Neutrophil (primary cell): ENCODE data around the gene LRRK2.

Experiments
- H3K27ac ChIP-seq: fragments of 200-600 bp; sonication (generic); 2 replicates; pipeline ENCODE4 v1.5.1; 2016; ENCODE audit warnings: mild to moderate bottlenecking, moderate library complexity
- H3K27me3 ChIP-seq: fragments of 200-600 bp; sonication (generic); 2 replicates; pipeline ENCODE4 v1.6.0; 2016; ENCODE audit warnings: mild to moderate bottlenecking
- H3K36me3 ChIP-seq: fragments of 200-600 bp; sonication (generic); 2 replicates; pipeline ENCODE4 v1.5.1; 2017
- H3K4me1 ChIP-seq, 2 experiments: fragments of 200-600 bp in 1 of 2; sonication (generic) in 1 of 2; 1 replicate in 1 of 2; 2 replicates in 1 of 2; pipeline versions ENCODE4 v1.5.1 to v1.6.1; 2013 to 2016; ENCODE audit warnings: low read depth in 1 of 2, low read length in 1 of 2, mild to moderate bottlenecking in 1 of 2, moderate library complexity in 1 of 2; ENCODE audit not compliant: control insufficient read depth in 1 of 2, insufficient read depth in 1 of 2
- H3K4me3 ChIP-seq, 2 experiments: fragments of 200-600 bp in 1 of 2; sonication (generic) in 1 of 2; 1 replicate in 1 of 2; 2 replicates in 1 of 2; pipeline ENCODE4 v1.5.1; 2013 to 2016; ENCODE audit warnings: low read depth in 1 of 2, low read length in 1 of 2, mild to moderate bottlenecking in 1 of 2, moderate library complexity in 1 of 2
- H3K9me3 ChIP-seq: fragments of 200-600 bp; sonication (generic); 2 replicates; pipeline ENCODE4 v1.5.1; 2016
- TF ChIP-seq, protein P1 (sequence below): fragments of 200-600 bp; sonication (generic); IDR thresholded peaks from 2 replicates; pipeline ENCODE4 v1.5.1; 2016; ENCODE audit warnings: antibody characterized with exemption

The LRRK2 gene

DNA sequence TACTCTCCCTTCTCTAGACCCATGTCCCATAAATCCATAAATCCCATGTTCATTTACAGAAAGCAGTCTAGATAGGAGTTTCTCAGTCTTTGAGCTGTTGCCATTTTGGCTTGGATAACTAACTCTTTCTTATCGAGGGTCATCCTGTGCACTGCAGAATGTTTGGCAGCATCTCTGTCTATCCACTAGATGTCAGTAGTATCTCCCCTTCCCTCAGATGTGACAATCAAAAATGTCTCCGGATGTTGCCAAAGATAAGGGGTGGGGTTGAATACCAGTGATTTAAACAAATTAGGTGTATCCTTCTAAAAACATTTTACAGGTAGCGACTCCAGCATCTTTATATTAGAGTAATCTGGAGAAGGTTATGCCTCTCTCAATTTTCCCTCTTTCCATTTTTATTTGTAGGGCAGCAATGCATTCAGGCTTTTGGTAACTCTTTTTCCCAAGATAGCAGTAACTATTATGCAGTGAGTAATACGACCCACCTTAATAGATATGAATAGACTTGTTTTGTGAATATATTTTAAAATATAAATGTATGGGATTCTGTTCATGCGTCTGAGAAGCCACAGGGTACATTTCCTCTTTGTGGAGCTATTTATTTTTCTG is 100.7 kb downstream of the LRRK2 start:
- no peak overlapping the region for H3K4me3 ChIP-seq
- peaks cover 100% of the 10 kb centered on the region for H3K36me3 ChIP-seq
- no peaks in the 10 kb centered on the region for H3K9me3 ChIP-seq
- no peak overlapping the region for H3K27ac ChIP-seq
- no peaks in the 10 kb centered on the region for H3K27me3 ChIP-seq
- TF ChIP-seq, protein P1, sequence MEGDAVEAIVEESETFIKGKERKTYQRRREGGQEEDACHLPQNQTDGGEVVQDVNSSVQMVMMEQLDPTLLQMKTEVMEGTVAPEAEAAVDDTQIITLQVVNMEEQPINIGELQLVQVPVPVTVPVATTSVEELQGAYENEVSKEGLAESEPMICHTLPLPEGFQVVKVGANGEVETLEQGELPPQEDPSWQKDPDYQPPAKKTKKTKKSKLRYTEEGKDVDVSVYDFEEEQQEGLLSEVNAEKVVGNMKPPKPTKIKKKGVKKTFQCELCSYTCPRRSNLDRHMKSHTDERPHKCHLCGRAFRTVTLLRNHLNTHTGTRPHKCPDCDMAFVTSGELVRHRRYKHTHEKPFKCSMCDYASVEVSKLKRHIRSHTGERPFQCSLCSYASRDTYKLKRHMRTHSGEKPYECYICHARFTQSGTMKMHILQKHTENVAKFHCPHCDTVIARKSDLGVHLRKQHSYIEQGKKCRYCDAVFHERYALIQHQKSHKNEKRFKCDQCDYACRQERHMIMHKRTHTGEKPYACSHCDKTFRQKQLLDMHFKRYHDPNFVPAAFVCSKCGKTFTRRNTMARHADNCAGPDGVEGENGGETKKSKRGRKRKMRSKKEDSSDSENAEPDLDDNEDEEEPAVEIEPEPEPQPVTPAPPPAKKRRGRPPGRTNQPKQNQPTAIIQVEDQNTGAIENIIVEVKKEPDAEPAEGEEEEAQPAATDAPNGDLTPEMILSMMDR, result no peak
- no peaks in the 10 kb centered on the region for H3K4me1 ChIP-seq

DNA sequence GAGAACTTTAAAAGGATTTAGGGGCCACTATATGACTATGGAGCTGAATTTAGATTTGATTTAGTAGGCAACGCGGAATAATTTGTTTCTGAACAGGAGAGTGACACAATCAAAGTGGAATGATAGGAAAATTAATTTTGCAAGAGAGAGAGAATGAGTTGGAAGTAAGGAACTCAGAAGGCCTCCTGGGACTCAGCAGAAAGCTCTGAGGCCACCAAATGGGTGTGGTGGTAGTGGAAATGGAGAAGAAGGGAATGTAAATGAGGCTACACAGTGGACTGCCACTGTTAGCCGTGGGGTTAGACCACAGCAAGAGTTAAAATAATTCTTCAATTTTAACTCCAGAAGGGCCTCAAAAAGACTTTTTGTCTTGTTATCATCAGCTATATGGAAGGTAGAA is 102.7 kb downstream of the LRRK2 start:
- Histone ChIP-seq H3K4me3 (no peak overlapping the region), H3K36me3 (peaks cover 100% of the 10 kb centered on the region), H3K4me1 (no peaks in the 10 kb centered on the region), H3K27ac (no peak overlapping the region), H3K27me3 (no peaks in the 10 kb centered on the region), H3K9me3 (no peaks in the 10 kb centered on the region)
- TF ChIP-seq, protein P1, result no peak

DNA sequence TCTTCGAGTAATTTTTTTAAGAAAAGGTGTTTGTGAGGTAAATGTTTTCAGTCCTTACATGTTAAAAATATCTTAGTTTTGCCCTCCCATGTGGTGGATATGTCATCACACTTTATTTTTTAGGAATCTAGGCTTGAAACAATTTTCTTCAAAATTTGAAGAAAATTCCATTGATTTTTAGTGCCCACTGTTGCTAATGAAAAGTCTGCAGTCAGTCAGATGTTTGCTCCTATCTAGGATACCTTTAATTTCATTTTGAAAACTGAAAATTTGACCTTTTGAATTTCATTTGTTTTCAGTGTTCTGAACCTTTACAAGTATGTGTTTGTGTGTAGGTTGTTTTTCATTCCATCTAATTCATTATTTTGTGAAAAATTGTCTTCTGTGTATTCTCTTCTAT is 105.4 kb downstream of the LRRK2 start:
- H3K4me3 ChIP-seq, result no peak overlapping the region
- TF ChIP-seq, protein P1, result no peak
- H3K27me3 ChIP-seq, result no peaks in the 10 kb centered on the region
- H3K36me3 ChIP-seq, result peaks cover 100% of the 10 kb centered on the region
- H3K27ac ChIP-seq, result no peak overlapping the region
- H3K4me1 ChIP-seq, result no peaks in the 10 kb centered on the region
- no peaks in the 10 kb centered on the region for H3K9me3 ChIP-seq

DNA sequence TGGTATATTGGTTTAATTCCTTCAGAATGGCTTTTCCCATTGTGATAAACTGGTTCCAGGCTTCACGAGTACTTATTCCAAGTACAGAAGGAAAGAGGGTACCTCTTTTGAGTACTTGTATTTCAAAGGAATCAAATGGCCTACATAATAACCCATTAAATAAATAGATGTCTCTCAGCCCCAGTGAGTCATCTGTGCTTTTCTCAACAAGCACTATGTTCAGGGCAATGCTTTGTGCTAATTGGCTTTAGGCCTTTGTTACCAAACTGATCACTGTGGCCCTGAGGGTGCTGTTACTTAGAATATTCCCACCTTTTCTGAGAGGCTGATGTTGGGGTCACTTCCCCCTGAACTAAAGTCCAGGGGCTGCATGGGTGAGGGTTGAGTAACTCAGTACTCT is 107.1 kb downstream of the LRRK2 start:
- Histone ChIP-seq H3K27ac (no peak overlapping the region), H3K27me3 (no peaks in the 10 kb centered on the region), H3K36me3 (peaks cover 100% of the 10 kb centered on the region), H3K4me3 (no peak overlapping the region), H3K4me1 (no peaks in the 10 kb centered on the region), H3K9me3 (no peaks in the 10 kb centered on the region)
- TF ChIP-seq, protein P1, result no peak

DNA sequence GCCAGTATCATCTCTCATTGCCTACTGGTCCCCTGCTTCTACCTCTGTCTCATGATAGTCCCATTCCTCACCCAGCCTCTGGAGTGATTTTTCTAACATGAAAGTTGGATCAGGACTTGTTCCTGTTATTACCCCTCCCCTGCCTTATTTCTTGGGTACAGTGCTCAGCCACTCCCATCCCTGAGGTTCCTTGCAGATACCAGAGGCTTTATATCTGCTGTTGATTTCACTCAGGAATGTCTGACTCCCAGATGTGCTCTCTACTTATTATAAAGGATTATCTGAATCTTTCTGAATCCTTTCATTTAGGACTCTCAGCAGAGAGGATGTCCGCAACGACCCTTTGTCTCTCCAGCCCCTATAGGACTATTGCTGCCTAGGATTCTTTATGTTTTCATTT is 111.2 kb downstream of the LRRK2 start:
- Histone ChIP-seq H3K9me3 (peaks cover 4% of the 10 kb centered on the region), H3K27ac (no peak overlapping the region), H3K4me1 (no peaks in the 10 kb centered on the region), H3K36me3 (peaks cover 100% of the 10 kb centered on the region), H3K4me3 (no peak overlapping the region), H3K27me3 (no peaks in the 10 kb centered on the region)
- TF ChIP-seq, protein P1, result no peak
